B cell (primary cell): ENCODE data around the gene CERS1. TPM values are rescaled to one million over a fixed set of nuclear protein-coding genes. Genes with fewer than 3 reads are reported as not detected.
A peak's percentile ranks its signal among the peaks of the same experiment; 100 is the strongest.

Source experiments
- ATAC-seq: fragments of 200-7000 bp; cut with Tn5 transposase; one replicate; pipeline ENCODE4 v1.10.0; 2021; ENCODE audit warnings: low read depth, mild to moderate bottlenecking, moderate number of reproducible peaks, moderate library complexity
- CTCF ChIA-PET: fragments of 350-600 bp; sonication (Branson Sonifier 250); formaldehyde crosslinking; loops from one replicate; lab custom pipeline; 2021; ENCODE audit warnings: antibody characterized with exemption, inconsistent platforms; lab: Charles Lee
- POLR2A ChIA-PET: fragments of 350-600 bp; sonication (Branson Sonifier 250); formaldehyde crosslinking; loops from one replicate; lab custom pipeline; 2021; ENCODE audit warnings: antibody characterized with exemption; lab: Charles Lee
- DNase-seq: peaks from one replicate; pipeline ENCODE4 v3.0.0; 2013
- H2AFZ ChIP-seq: 2 replicates; pipeline ENCODE4 v1.6.1; 2012; ENCODE audit warnings: mild to moderate bottlenecking, low read depth, low read length; ENCODE audit not compliant: insufficient read depth, poor library complexity, severe bottlenecking
- H3K27ac ChIP-seq, 2 donors: 1 replicate in 1 of 2; 2 replicates in 1 of 2; pipeline ENCODE4 v1.5.1; 2012 to 2013; ENCODE audit warnings: low read length in 2 of 2, mild to moderate bottlenecking in 2 of 2, moderate library complexity in 1 of 2
- H3K27me3 ChIP-seq, 4 experiments: fragments of 200-600 bp in 1 of 4; sonication (generic) in 1 of 4; replicated peaks in 1 of 4; 1 replicate in 2 of 4; 2 replicates in 2 of 4; pipeline versions ENCODE4 v1.6.1 to v1.7.0; 2013 to 2016; ENCODE audit warnings: low read length in 3 of 4, mild to moderate bottlenecking in 2 of 4, mixed read lengths in 1 of 4, moderate library complexity in 1 of 4; ENCODE audit not compliant: insufficient read depth in 4 of 4, control insufficient read depth in 3 of 4; ENCODE audit errors: control extremely low read depth in 1 of 4
- H3K36me3 ChIP-seq, 2 experiments: replicated peaks in 1 of 2; 1 replicate in 1 of 2; 2 replicates in 1 of 2; pipeline versions ENCODE4 v1.6.1 to v1.7.1; 2013; ENCODE audit warnings: low read length in 1 of 2; ENCODE audit not compliant: insufficient read depth in 2 of 2, control insufficient read depth in 1 of 2; ENCODE audit errors: control extremely low read depth in 1 of 2, extremely low read depth in 1 of 2
- H3K4me1 ChIP-seq, 2 donors: fragments of 200-600 bp in 1 of 2; sonication (generic) in 1 of 2; 1 replicate in 1 of 2; 2 replicates in 1 of 2; pipeline versions ENCODE4 v1.5.1 to v1.6.1; 2013 to 2017; ENCODE audit warnings: low read length in 2 of 2; ENCODE audit not compliant: control insufficient read depth in 2 of 2, insufficient read depth in 2 of 2
- H3K4me2 ChIP-seq: replicated peaks from 2 replicates; pipeline ENCODE3; 2012; ENCODE audit warnings: mild to moderate bottlenecking, low read depth, low read length; ENCODE audit not compliant: poor library complexity, severe bottlenecking
- H3K4me3 ChIP-seq, 5 experiments: fragments of 200-600 bp in 1 of 5; sonication (generic) in 1 of 5; 1 replicate in 3 of 5; 2 replicates in 2 of 5; pipeline versions ENCODE4 v1.5.1 to v1.7.0; 2011 to 2016; ENCODE audit warnings: low read length in 4 of 5, mild to moderate bottlenecking in 4 of 5, low read depth in 2 of 5, control low read depth in 1 of 5, moderate library complexity in 1 of 5; ENCODE audit not compliant: insufficient read depth in 1 of 5; ENCODE audit errors: control extremely low read depth in 1 of 5, extremely low read depth in 1 of 5
- H3K79me2 ChIP-seq: fragments of 200-600 bp; sonication (generic); one replicate; pipeline ENCODE4 v1.6.0; 2016; ENCODE audit warnings: low read length; ENCODE audit not compliant: control insufficient read depth, insufficient read depth
- H3K9ac ChIP-seq: fragments of 200-600 bp; sonication (generic); 2 replicates; pipeline ENCODE4 v1.6.1; 2017; ENCODE audit warnings: mild to moderate bottlenecking, low read length, moderate library complexity
- H3K9me3 ChIP-seq, 3 donors: one replicate each; pipeline versions ENCODE4 v1.6.1 to v1.7.1; 2013; ENCODE audit warnings: low read length in 2 of 3; ENCODE audit not compliant: control insufficient read depth in 2 of 3, insufficient read depth in 1 of 3; ENCODE audit errors: control extremely low read depth in 1 of 3
- H4K20me1 ChIP-seq: 2 replicates; pipeline ENCODE4 v1.6.0; 2012; ENCODE audit warnings: mild to moderate bottlenecking, low read length; ENCODE audit not compliant: insufficient read depth, control insufficient read depth, poor library complexity, severe bottlenecking
- H3K27ac Mint-ChIP-seq: one replicate; pipeline ENCODE4 v1.8.0; 2021; ENCODE audit warnings: mixed read lengths
- H3K27me3 Mint-ChIP-seq: one replicate; pipeline ENCODE4 v1.8.0; 2021; ENCODE audit warnings: mixed read lengths
- H3K4me1 Mint-ChIP-seq: one replicate; pipeline ENCODE4 v1.8.0; 2021; ENCODE audit warnings: mixed read lengths
- H3K4me3 Mint-ChIP-seq: one replicate; pipeline ENCODE4 v1.8.0; 2021; ENCODE audit warnings: mixed read lengths
- H3K9me3 Mint-ChIP-seq: one replicate; pipeline ENCODE4 v1.8.0; 2022; ENCODE audit warnings: mixed read lengths; ENCODE audit not compliant: insufficient read depth
- CTCF ChIP-seq: fragments of 200-600 bp; IDR thresholded peaks from one replicate; pipeline ENCODE4 v1.8.0; 2022; ENCODE audit warnings: antibody characterized with exemption, mild to moderate bottlenecking
- EZH2 ChIP-seq: IDR thresholded peaks from 2 replicates; pipeline ENCODE4 v1.6.1; 2012; ENCODE audit warnings: borderline replicate concordance, low read depth, mild to moderate bottlenecking, moderate library complexity, low read length; ENCODE audit not compliant: insufficient read depth, poor library complexity, severe bottlenecking
- WGBS: methylation state at CpG from one replicate; pipeline ENCODE4 v1.1.5; 2013; ENCODE audit warnings: missing lambda C conversion rate; ENCODE audit not compliant: insufficient coverage; 5-methylcytosine and 5-hydroxymethylcytosine counted together
- intact Hi-C: fragments of 100-400 bp; cut with micrococcal nuclease; formaldehyde crosslinking; loops from one replicate; pipeline ENCODE4 v1.10.0; 2022
- polyA plus RNA-seq: library from polyadenylated mRNA; depleted of rRNA; stranded (reverse); fragments of >200 nt; gene quantifications from 2 replicates; pipeline ENCODE4 v1.2.3, GENCODE V29; 2012
- total RNA-seq, 2 donors: library from RNA; stranded (reverse); fragments of 120-200 nt in 1 of 2; gene quantifications; 1 replicate in 1 of 2; 2 replicates in 1 of 2; pipeline versions ENCODE4 v1.2.3 to v1.2.4, GENCODE V29; 2013 to 2022

CERS1 gene
- total and polyA plus RNA-seq, 2 donors (not counting 1 experiment from before 2014, with no cell fraction given) = not detected

- H3K4me2 ChIP-seq = no peak overlapping the region
- H3K9me3 ChIP-seq = no peaks in the 10 kb centered on the region
- no peaks in the 10 kb centered on the region for H3K27me3 ChIP-seq
- H3K9ac ChIP-seq = no peak overlapping the region
- H3K4me1 ChIP-seq = peaks cover 17 to 26% of the 10 kb centered on the region in 2 donors
- TF ChIP-seq EZH2 (no peak), CTCF (peak; percentile 38)
- intact Hi-C loops = loop anchor here (5.0 kb wide), 2 partner anchors 83 to 1403 kb away; partner anchors contain the start of genes PGLS and UPF1
- H3K4me3 ChIP-seq = no peak overlapping the region
- H4K20me1 ChIP-seq = peaks cover 67% of the 10 kb centered on the region
- no peaks in the 10 kb centered on the region for H3K9me3 Mint-ChIP-seq
- 72% methylated on average over 5 of the region's 5 CpGs for WGBS
- H3K4me1 Mint-ChIP-seq = peaks cover 40% of the 10 kb centered on the region
- no peak overlapping the region for H2AFZ ChIP-seq
- H3K27ac ChIP-seq = no peak overlapping the region
- peak overlapping the region; percentile 56 for H3K27ac Mint-ChIP-seq
- ATAC-seq (no peak), DNase-seq (peak; percentile 57)
- H3K79me2 ChIP-seq = peaks cover 86% of the 10 kb centered on the region
- no peaks in the 10 kb centered on the region for H3K27me3 Mint-ChIP-seq
- H3K36me3 ChIP-seq = peaks cover 0 to 33% of the 10 kb centered on the region in 2 experiments
- ChIA-PET CTCF (interaction anchor here (0.6 to 0.8 kb wide), 2 partner anchors 71 to 395 kb away, joined by 3 read pairs; no protein-coding TSS in a partner anchor), POLR2A (no interaction called here)
- peak overlapping the region; percentile 39 for H3K4me3 Mint-ChIP-seq
These were observed 19.7 kb upstream of the CERS1 start for GRCh38 chr19:18915639-18916038.

- intact Hi-C loops = no loop called here
- TF ChIP-seq EZH2 = no peak
- TF ChIP-seq CTCF = no peak
- Histone ChIP-seq H3K9ac (no peak overlapping the region), H4K20me1 (peaks cover 77% of the 10 kb centered on the region), H3K9me3 (no peaks in the 10 kb centered on the region), H3K4me2 (no peak overlapping the region), H2AFZ (no peak overlapping the region), H3K36me3 (peaks cover 0 to 50% of the 10 kb centered on the region in 2 experiments), H3K4me3 (no peak overlapping the region), H3K27me3 (no peaks in the 10 kb centered on the region), H3K27ac (no peak overlapping the region), H3K79me2 (peaks cover 84% of the 10 kb centered on the region), H3K4me1 (peaks cover 7 to 14% of the 10 kb centered on the region in 2 donors)
- DNase-seq (no peak), ATAC-seq (no peak)
- H3K27me3 Mint-ChIP-seq = no peaks in the 10 kb centered on the region
- no peak overlapping the region for H3K27ac Mint-ChIP-seq
- ChIA-PET POLR2A (no interaction called here), CTCF (no interaction called here)
- WGBS = 100% methylated on average over 3 of the region's 5 CpGs
- H3K4me1 Mint-ChIP-seq = peaks cover 24% of the 10 kb centered on the region
- H3K4me3 Mint-ChIP-seq = no peak overlapping the region
- no peaks in the 10 kb centered on the region for H3K9me3 Mint-ChIP-seq
These were observed 17.5 kb upstream of the CERS1 start for GRCh38 chr19:18913466-18913865.
